Measurements from ENCODE around the gene GRAPL.
"Not testable (repeated sequence)": the region's sequence is repeated elsewhere in the genome, so short reads cannot be mapped to it uniquely, and the experiment has no call there.

Gene GRAPL

GRCh38 chr17:19112459-19112826 lies 14.9 kb upstream of the GRAPL start:
- not testable (repeated sequence) for H3K4me1 ChIP-seq (ENCODE audit: control insufficient read depth, insufficient read depth, low read length); H3K4me2 ChIP-seq (ENCODE audit: low read length); H3K27me3 ChIP-seq (ENCODE audit: control insufficient read depth, insufficient read depth, low read length); H3K9me3 ChIP-seq (replicated peaks; ENCODE audit: low read length); H3K9ac ChIP-seq (ENCODE audit: low read depth, low read length); H3K4me3 ChIP-seq (ENCODE audit: low read length); H3K36me3 ChIP-seq (ENCODE audit: insufficient read depth, low read length)

DNA sequence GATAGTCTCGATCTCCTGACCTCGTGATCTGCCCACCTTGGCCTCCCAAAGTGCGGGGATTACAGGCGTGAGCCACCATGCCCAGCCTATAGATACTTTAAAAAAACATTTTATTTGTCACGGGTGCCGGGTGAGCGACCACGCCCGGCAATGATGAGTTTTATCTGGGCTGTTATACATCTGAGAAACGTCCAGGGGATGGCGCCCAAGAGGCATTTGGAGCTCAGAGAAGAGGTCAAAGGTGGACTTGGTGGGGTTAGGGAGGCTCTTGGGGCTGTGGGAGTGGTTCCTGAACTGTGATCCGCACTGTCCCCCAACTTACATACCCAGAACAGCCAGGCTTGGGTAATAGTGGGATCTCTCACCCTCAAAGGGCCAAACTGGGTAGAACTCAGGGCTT lies 8.7 kb upstream of the GRAPL start:
- H3K9me3 ChIP-seq (replicated peaks; ENCODE audit: low read length); H3K4me1 ChIP-seq (ENCODE audit: control insufficient read depth, insufficient read depth, low read length); H3K4me3 ChIP-seq (ENCODE audit: low read length); H3K9ac ChIP-seq (ENCODE audit: low read depth, low read length); H3K27me3 ChIP-seq (ENCODE audit: control insufficient read depth, insufficient read depth, low read length); H3K4me2 ChIP-seq (ENCODE audit: low read length); H3K36me3 ChIP-seq (ENCODE audit: insufficient read depth, low read length): not testable (repeated sequence)

- not testable (repeated sequence) for H3K27me3 ChIP-seq (ENCODE audit: control insufficient read depth, insufficient read depth, low read length); H3K4me2 ChIP-seq (ENCODE audit: low read length); H3K9me3 ChIP-seq (replicated peaks; ENCODE audit: low read length); H3K4me1 ChIP-seq (ENCODE audit: control insufficient read depth, insufficient read depth, low read length); H3K4me3 ChIP-seq (ENCODE audit: low read length); H3K9ac ChIP-seq (ENCODE audit: low read depth, low read length); H3K36me3 ChIP-seq (ENCODE audit: insufficient read depth, low read length)
Measured at GRCh38 chr17:19125289-19125688, 2.1 kb upstream of the GRAPL start.

DNA sequence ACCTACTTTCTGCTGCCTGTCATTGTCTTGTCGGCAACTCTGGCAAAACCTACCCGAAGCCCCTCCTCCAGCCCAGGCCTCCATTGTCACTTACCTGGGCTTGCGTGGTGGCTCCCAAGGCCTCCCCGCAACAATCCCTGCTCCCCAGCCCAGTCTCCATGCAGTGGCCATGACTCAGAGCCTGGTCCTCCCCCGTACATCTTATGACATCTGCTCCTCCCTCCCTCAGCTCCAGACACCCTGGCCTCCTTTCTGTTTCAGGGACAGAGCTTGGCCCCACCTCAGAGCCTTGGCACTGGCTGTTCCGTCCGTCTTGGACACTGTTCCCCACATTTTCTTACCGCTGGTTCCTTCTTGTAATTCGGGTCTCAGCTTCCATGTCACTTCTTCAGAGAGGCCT lies 2.1 kb downstream of the GRAPL start:
- H3K36me3 ChIP-seq (ENCODE audit: insufficient read depth, low read length); H3K27me3 ChIP-seq (ENCODE audit: control insufficient read depth, insufficient read depth, low read length); H3K4me3 ChIP-seq (ENCODE audit: low read length); H3K4me1 ChIP-seq (ENCODE audit: control insufficient read depth, insufficient read depth, low read length); H3K9me3 ChIP-seq (replicated peaks; ENCODE audit: low read length); H3K9ac ChIP-seq (ENCODE audit: low read depth, low read length); H3K4me2 ChIP-seq (ENCODE audit: low read length): not testable (repeated sequence)

DNA sequence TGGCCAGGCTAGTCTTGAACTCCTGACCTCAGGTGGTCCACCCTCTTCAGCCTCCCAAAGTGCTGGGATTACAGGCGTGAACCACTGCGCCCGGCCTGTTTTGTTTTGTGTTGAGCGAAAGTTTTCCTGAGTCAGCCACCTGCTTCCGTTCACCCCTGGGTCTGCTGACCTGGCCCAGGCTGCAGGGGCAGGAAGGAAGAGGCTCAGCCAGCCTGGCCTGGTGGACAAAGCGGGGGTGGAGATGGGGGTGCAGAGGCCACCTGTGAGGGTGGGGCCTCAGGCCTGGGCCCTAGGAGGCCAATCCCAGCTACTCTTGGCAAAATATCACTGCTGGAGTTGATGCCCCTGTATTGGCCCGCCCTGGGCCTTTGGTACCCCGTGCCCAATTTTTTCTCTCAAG lies 3.7 kb downstream of the GRAPL start:
- not testable (repeated sequence) for H3K9ac ChIP-seq (ENCODE audit: low read depth, low read length); H3K4me3 ChIP-seq (ENCODE audit: low read length); H3K27me3 ChIP-seq (ENCODE audit: control insufficient read depth, insufficient read depth, low read length); H3K4me2 ChIP-seq (ENCODE audit: low read length); H3K36me3 ChIP-seq (ENCODE audit: insufficient read depth, low read length); H3K4me1 ChIP-seq (ENCODE audit: control insufficient read depth, insufficient read depth, low read length); H3K9me3 ChIP-seq (replicated peaks; ENCODE audit: low read length)

DNA sequence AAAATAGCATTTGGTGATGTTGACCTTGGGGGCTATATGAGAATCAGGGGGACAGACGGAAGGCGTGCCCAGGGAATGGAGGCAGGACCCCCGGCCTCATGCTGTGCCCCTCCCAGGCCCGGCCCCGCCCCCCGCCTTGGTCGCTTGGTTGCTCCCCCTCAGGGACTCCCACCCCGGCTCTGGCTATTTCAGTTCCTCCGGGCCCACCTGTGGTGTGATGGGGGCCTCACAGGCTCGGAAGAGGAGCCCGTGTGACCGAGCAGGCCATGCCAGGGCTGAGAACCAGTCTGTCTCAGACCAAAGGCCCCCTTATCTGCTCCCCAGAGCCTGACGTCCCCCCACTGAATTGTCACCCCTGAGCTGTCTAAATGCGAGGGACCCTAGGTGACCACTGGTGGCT lies 4.4 kb downstream of the GRAPL start:
- not testable (repeated sequence) for H3K27me3 ChIP-seq (ENCODE audit: control insufficient read depth, insufficient read depth, low read length); H3K4me2 ChIP-seq (ENCODE audit: low read length); H3K9me3 ChIP-seq (replicated peaks; ENCODE audit: low read length); H3K4me1 ChIP-seq (ENCODE audit: control insufficient read depth, insufficient read depth, low read length); H3K9ac ChIP-seq (ENCODE audit: low read depth, low read length); H3K36me3 ChIP-seq (ENCODE audit: insufficient read depth, low read length); H3K4me3 ChIP-seq (ENCODE audit: low read length)

- not testable (repeated sequence) for H3K9me3 ChIP-seq (replicated peaks; ENCODE audit: low read length); H3K4me3 ChIP-seq (ENCODE audit: low read length); H3K4me1 ChIP-seq (ENCODE audit: control insufficient read depth, insufficient read depth, low read length); H3K4me2 ChIP-seq (ENCODE audit: low read length); H3K36me3 ChIP-seq (ENCODE audit: insufficient read depth, low read length); H3K9ac ChIP-seq (ENCODE audit: low read depth, low read length); H3K27me3 ChIP-seq (ENCODE audit: control insufficient read depth, insufficient read depth, low read length)
Measured at GRCh38 chr17:19133793-19134192, 6.4 kb downstream of the GRAPL start.

DNA sequence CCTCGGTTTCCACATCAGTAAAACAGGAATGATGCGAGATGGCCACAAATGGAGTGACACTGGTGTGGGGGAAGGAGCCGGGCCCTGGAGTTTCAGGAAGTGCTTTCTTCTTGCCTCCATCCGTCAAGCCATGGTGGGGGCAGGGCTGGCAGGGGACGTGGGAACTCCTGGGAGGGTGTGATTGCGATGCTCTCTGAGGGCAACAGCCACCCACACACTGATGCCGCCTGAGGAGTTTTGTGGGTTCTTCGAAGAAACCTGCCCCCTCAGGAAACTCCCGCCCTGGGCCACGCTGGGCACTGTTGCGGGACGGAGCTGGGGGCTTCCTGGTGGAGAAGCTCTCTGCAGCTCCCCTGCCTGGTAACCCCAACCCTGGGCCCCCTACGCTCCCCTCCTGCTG lies 8.0 kb downstream of the GRAPL start:
- not testable (repeated sequence) for H3K4me3 ChIP-seq (ENCODE audit: low read length); H3K27me3 ChIP-seq (ENCODE audit: control insufficient read depth, insufficient read depth, low read length); H3K9ac ChIP-seq (ENCODE audit: low read depth, low read length); H3K4me1 ChIP-seq (ENCODE audit: control insufficient read depth, insufficient read depth, low read length); H3K36me3 ChIP-seq (ENCODE audit: insufficient read depth, low read length); H3K4me2 ChIP-seq (ENCODE audit: low read length); H3K9me3 ChIP-seq (replicated peaks; ENCODE audit: low read length)

DNA sequence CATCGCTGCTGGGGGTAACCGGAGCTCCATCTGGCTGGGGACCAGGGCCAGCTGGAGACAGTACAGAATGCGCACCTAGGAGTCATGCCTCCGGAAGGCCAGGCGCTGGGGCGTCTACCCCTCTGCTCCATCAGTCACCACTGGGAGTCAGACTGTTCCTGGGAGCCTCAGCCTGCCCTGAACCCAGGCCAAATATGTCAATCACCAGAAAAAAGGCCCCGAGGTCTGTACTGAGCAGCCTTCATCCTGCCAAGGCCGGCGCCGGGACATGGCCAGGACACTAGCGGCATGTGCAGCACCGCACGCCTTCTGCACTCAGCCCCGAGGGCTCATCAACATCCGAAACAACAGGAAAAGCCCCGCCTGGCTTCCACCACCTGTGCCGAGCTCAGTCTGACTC lies 8.7 kb downstream of the GRAPL start:
- H3K9ac ChIP-seq (ENCODE audit: low read depth, low read length); H3K4me3 ChIP-seq (ENCODE audit: low read length); H3K4me2 ChIP-seq (ENCODE audit: low read length); H3K4me1 ChIP-seq (ENCODE audit: control insufficient read depth, insufficient read depth, low read length); H3K9me3 ChIP-seq (replicated peaks; ENCODE audit: low read length); H3K27me3 ChIP-seq (ENCODE audit: control insufficient read depth, insufficient read depth, low read length); H3K36me3 ChIP-seq (ENCODE audit: insufficient read depth, low read length): not testable (repeated sequence)

- not testable (repeated sequence) for H3K9me3 ChIP-seq (replicated peaks; ENCODE audit: low read length); H3K4me3 ChIP-seq (ENCODE audit: low read length); H3K36me3 ChIP-seq (ENCODE audit: insufficient read depth, low read length); H3K4me1 ChIP-seq (ENCODE audit: control insufficient read depth, insufficient read depth, low read length); H3K27me3 ChIP-seq (ENCODE audit: control insufficient read depth, insufficient read depth, low read length); H3K9ac ChIP-seq (ENCODE audit: low read depth, low read length); H3K4me2 ChIP-seq (ENCODE audit: low read length)
Measured at GRCh38 chr17:19136605-19137004, 9.2 kb downstream of the GRAPL start.

- H3K4me3 ChIP-seq (ENCODE audit: low read length); H3K27me3 ChIP-seq (ENCODE audit: control insufficient read depth, insufficient read depth, low read length); H3K9ac ChIP-seq (ENCODE audit: low read depth, low read length); H3K4me1 ChIP-seq (ENCODE audit: control insufficient read depth, insufficient read depth, low read length); H3K9me3 ChIP-seq (replicated peaks; ENCODE audit: low read length); H3K36me3 ChIP-seq (ENCODE audit: insufficient read depth, low read length); H3K4me2 ChIP-seq (ENCODE audit: low read length): not testable (repeated sequence)
Measured at GRCh38 chr17:19137959-19138358, 10.6 kb downstream of the GRAPL start.

DNA sequence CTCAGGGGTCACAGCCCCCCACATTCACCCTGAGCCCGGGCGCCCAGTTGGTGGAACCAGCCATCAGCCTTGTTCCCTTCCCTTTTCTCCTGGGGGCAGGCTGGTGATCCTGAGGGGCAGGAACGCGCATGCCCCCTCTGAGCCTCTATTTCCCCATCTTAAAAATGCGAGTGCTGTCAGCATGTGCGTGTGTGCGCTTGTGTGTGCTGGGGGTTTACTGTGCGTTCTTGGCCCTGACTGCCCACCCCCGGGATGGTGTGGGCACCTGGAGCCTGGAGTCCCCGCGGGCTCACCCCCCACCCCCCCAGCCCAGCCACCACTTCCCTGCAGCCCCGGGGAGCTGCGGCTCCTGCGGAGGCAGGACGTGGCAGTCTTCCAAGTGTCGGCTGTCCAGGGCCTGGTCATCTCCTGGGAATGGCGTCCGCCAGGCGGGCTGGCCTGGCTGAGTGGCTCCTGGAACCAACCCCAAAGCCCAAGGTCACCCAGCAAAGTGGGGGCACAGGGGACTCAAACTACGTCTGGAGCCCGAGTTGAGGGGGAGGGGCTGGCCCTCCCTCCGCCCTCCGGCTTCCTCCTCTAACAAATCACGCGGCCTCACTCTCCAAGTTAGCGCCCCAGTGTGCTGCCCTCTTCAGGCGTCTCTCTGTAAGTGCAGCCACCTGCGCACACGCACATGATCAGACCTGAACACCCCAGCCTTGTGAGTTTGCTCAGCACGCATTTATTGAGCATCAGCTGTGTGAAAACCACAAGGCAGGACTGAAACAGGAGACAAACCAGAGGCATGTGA lies 14.2 kb downstream of the GRAPL start:
- not testable (repeated sequence) for H3K9ac ChIP-seq (ENCODE audit: low read depth, low read length); H3K4me1 ChIP-seq (ENCODE audit: control insufficient read depth, insufficient read depth, low read length); H3K4me3 ChIP-seq (ENCODE audit: low read length); H3K36me3 ChIP-seq (ENCODE audit: insufficient read depth, low read length); H3K9me3 ChIP-seq (replicated peaks; ENCODE audit: low read length); H3K4me2 ChIP-seq (ENCODE audit: low read length); H3K27me3 ChIP-seq (ENCODE audit: control insufficient read depth, insufficient read depth, low read length)

Data from skeletal muscle satellite cell (primary cell).